K562 (cell line): ENCODE results near the gene TIGAR. TPM values are rescaled to one million over a fixed set of nuclear protein-coding genes. Genes with fewer than 3 reads are reported as not detected.

Experiments used
- ATAC-seq: fragments of 200-7000 bp; cut with Tn5 transposase; 3 replicates; pipeline ENCODE4 v1.9.1; 2020; ENCODE audit warnings: moderate library complexity
- BruUV-seq: library from RNA; stranded (reverse); fragments of 400-500 nt; replicated peaks from 2 replicates; lab custom pipeline; 2021; lab: Mats Ljungman, UMichigan
- CTCF ChIA-PET: fragments of 300-600 bp; formaldehyde crosslinking; extraction: SDS; loops from one replicate; lab custom pipeline; 2021; ENCODE audit warnings: low intra/inter-chr PET ratio; lab: Yijun Ruan, JAX
- POLR2A ChIA-PET: fragments of 300-600, 350-650 bp; sonication (Branson Sonifier 250); formaldehyde crosslinking; extraction: SDS; loops from one replicate; lab custom pipeline; 2021; ENCODE audit warnings: antibody characterized with exemption, inconsistent platforms; lab: Yijun Ruan, JAX
- DNase-seq, 4 experiments: peaks; one replicate each; pipeline versions ENCODE4 v3.0.0 to v3.0.0-alpha.2; 2011 to 2018; ENCODE audit warnings: low spot score in 3 of 4, mixed read lengths in 3 of 4; ENCODE audit errors: extremely low read depth in 1 of 4
- FAIRE-seq: peaks from 2 replicates; lab custom pipeline; 2011; peaks lifted over from hg19 to GRCh38; lab: Jason Lieb, UNC
- H2AFZ ChIP-seq: 2 replicates; pipeline ENCODE4 v1.6.0; 2011; ENCODE audit warnings: low read depth, low read length, control low read depth, inconsistent platforms
- H3K27ac ChIP-seq: fragments of 200-600 bp; 3 replicates; pipeline ENCODE4 v1.8.0; 2011; ENCODE audit warnings: low read depth, mild to moderate bottlenecking, control low read depth, inconsistent platforms, low read length, moderate library complexity, mixed read lengths; ENCODE audit errors: extremely low read depth
- H3K27me3 ChIP-seq, 2 experiments: fragments of 300-600 bp in 1 of 2; 2 replicates in 1 of 2; 3 replicates in 1 of 2; pipeline versions ENCODE4 v1.6.0 to v1.8.0; 2011; ENCODE audit warnings: inconsistent platforms in 2 of 2, low read length in 2 of 2, mild to moderate bottlenecking in 1 of 2, mixed read lengths in 1 of 2, moderate library complexity in 1 of 2; ENCODE audit not compliant: control insufficient read depth in 2 of 2, insufficient read depth in 2 of 2
- H3K36me3 ChIP-seq: fragments of 300-600 bp; 3 replicates; pipeline ENCODE4 v1.8.0; 2011; ENCODE audit warnings: mild to moderate bottlenecking, low read length, inconsistent platforms; ENCODE audit not compliant: control insufficient read depth, insufficient read depth
- H3K4me1 ChIP-seq, 2 experiments: fragments of 200-600 bp in 1 of 2; replicated peaks in 1 of 2; 2 replicates in 1 of 2; 3 replicates in 1 of 2; pipeline versions ENCODE4 v1.5.1 to v1.8.0; 2011; ENCODE audit warnings: inconsistent platforms in 2 of 2, low read length in 2 of 2, mild to moderate bottlenecking in 1 of 2, mixed read lengths in 1 of 2, moderate library complexity in 1 of 2; ENCODE audit not compliant: control insufficient read depth in 2 of 2, insufficient read depth in 2 of 2
- H3K4me2 ChIP-seq: 2 replicates; pipeline ENCODE4 v1.6.1; 2011; ENCODE audit warnings: low read length, control low read depth, inconsistent platforms, mixed read lengths; ENCODE audit not compliant: insufficient read depth
- H3K4me3 ChIP-seq: fragments of 200-600 bp; sonication (generic), shearing (Covaris generic); 2 replicates; pipeline ENCODE4 v1.5.1; 2016; ENCODE audit warnings: control low read depth, inconsistent platforms
- H3K79me2 ChIP-seq: fragments of 200-600 bp; 3 replicates; pipeline ENCODE4 v1.8.0; 2011; ENCODE audit warnings: low read length, inconsistent platforms; ENCODE audit not compliant: control insufficient read depth, insufficient read depth
- H3K9ac ChIP-seq, 2 experiments: 2 replicates each; pipeline versions ENCODE4 v1.6.0 to v1.6.1; 2011; ENCODE audit warnings: low read depth in 2 of 2, low read length in 2 of 2, control low read depth in 1 of 2, inconsistent platforms in 1 of 2, mild to moderate bottlenecking in 1 of 2, mixed read lengths in 1 of 2; ENCODE audit not compliant: insufficient read depth in 1 of 2
- H3K9me1 ChIP-seq: one replicate; pipeline ENCODE4 v1.6.0; 2011; ENCODE audit warnings: inconsistent platforms, mild to moderate bottlenecking, low read length, moderate library complexity; ENCODE audit not compliant: control insufficient read depth, insufficient read depth
- H3K9me3 ChIP-seq: replicated peaks from 2 replicates; pipeline ENCODE4 v1.5.1; 2011; ENCODE audit warnings: low read depth, low read length, inconsistent platforms; ENCODE audit not compliant: control insufficient read depth, insufficient read depth
- H4K20me1 ChIP-seq: replicated peaks from 2 replicates; pipeline ENCODE4 v1.6.1; 2011; ENCODE audit warnings: low read length, inconsistent platforms, mixed read lengths; ENCODE audit not compliant: control insufficient read depth, insufficient read depth
- KDM2B ChIP-seq: fragments of 250-450 bp; sonication (Bioruptor Pico); IDR thresholded peaks from 2 replicates; pipeline ENCODE4 v1.8.0; 2021; ENCODE audit warnings: mild to moderate bottlenecking, moderate library complexity
- NR2C1 ChIP-seq, 2 experiments: fragments of 450-650 bp; IDR thresholded peaks; 2 replicates each; pipeline ENCODE4 v1.6.1; 2017; ENCODE audit warnings: mild to moderate bottlenecking in 2 of 2, antibody characterized with exemption in 1 of 2, inconsistent platforms in 1 of 2, missing compliant biosample characterization in 1 of 2, missing genetic modification characterization in 1 of 2
- POU5F1 ChIP-seq: fragments of 150-350 bp; IDR thresholded peaks from 2 replicates; pipeline ENCODE4 v1.6.1; 2014; ENCODE audit warnings: borderline replicate concordance, low read length, low read depth, mild to moderate bottlenecking; ENCODE audit not compliant: partially characterized antibody
- RFX7 ChIP-seq: fragments of 250-450 bp; sonication (Bioruptor Pico); IDR thresholded peaks from 2 replicates; pipeline ENCODE4 v1.5.1; 2021; ENCODE audit warnings: mild to moderate bottlenecking
- ZNF232 ChIP-seq: sonication (generic); formaldehyde crosslinking; IDR thresholded peaks from 2 replicates; pipeline ENCODE4 v1.8.0; 2022; ENCODE audit warnings: mild to moderate bottlenecking, missing genetic modification reagents
- WGBS: fragments of 100-300 bp; shearing (Covaris generic); methylation state at CpG from one replicate; pipeline ENCODE4 v1.1.6; 2016; ENCODE audit warnings: low coverage, mixed read lengths; ENCODE audit not compliant: insufficient coverage; ENCODE audit errors: missing lambda C conversion rate; 5-methylcytosine and 5-hydroxymethylcytosine counted together
- in situ Hi-C: fragments of 300-500 bp; cut with MboI; formaldehyde crosslinking; loops from 4 replicates; pipeline ENCODE4 v1.15.0; 2018; ENCODE audit warnings: inconsistent platforms, mixed read lengths
- intact Hi-C: fragments of 100-400 bp; cut with micrococcal nuclease; formaldehyde crosslinking; loops from 2 replicates; pipeline ENCODE4 v1.14.2; 2022
- polyA plus RNA-seq, 8 experiments: library from polyadenylated mRNA; depleted of rRNA in 4 of 8; stranded (reverse) in 5 of 8; unstranded in 3 of 8; fragments of >200 nt; fragmentation: Nextera tagmentation in 2 of 8; fragmentation: Illumina TruSeq in 1 of 8; extraction: Ambion mirVana in 2 of 8; extraction: Trizol in 1 of 8; gene quantifications; 2 replicates each; pipeline versions ENCODE4 v1.2.1 to v1.2.3, GENCODE V29; 2011 to 2014; ENCODE audit warnings: inconsistent platforms in 1 of 8, missing spikeins in 1 of 8
- total RNA-seq, 7 experiments: library from RNA; depleted of rRNA in 6 of 7; stranded (reverse); fragments of >200 nt in 6 of 7; fragmentation: Illumina TruSeq in 2 of 7; extraction: Trizol in 2 of 7; gene quantifications; 2 replicates each; pipeline versions ENCODE4 v1.2.1 to v1.2.3, GENCODE V29; 2011 to 2021; ENCODE audit warnings: low replicate concordance in 1 of 7
- TF ChIP-seq, protein P1 (sequence below): fragments of 450-650 bp; IDR thresholded peaks from 2 replicates; pipeline ENCODE4 v1.6.1; 2014; ENCODE audit warnings: low read depth, mild to moderate bottlenecking, moderate library complexity, borderline replicate concordance
- TF ChIP-seq, protein P2 (sequence below), 3 experiments: IDR thresholded peaks in 2 of 3; conservative IDR thresholded peaks in 1 of 3; 2 replicates each; pipeline ENCODE4 v1.5.1; 2011 to 2012; ENCODE audit warnings: low read length in 3 of 3, mild to moderate bottlenecking in 3 of 3, control low read depth in 2 of 3, improper control_type of control experiment in 1 of 3, inconsistent platforms in 1 of 3, low read depth in 1 of 3, mixed read lengths in 1 of 3, moderate library complexity in 1 of 3; ENCODE audit not compliant: insufficient read depth in 2 of 3

Gene TIGAR
- total and polyA plus RNA-seq, 9 of the 15 experiments (the other 6 are each of a cell fraction or from before 2014, with no cell fraction given): 0.11 to 1.0 (median 0.53) TPM; not detected in 2

DNA sequence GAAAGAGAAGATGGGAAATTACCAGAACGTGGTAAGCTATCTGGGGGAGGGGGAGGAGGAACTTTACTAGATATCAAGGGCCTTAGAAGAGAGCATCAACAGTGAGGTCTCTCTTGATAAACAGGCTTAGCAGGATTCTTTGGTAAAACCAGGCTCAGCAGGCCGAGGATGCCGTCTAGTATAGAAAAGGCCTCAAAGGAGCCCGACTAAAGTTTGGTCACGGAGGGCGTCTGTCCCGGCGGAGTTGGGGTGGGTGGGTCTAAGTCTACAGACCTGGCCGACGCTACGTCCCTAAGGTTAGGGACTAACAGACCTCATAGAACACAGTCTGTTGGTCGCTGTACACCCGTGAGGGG, 538 bp upstream of the TIGAR start:
- intact Hi-C loops: no loop called here
- DNase-seq (no peak), ATAC-seq (no peak), FAIRE-seq (no peak)
- Histone ChIP-seq H3K4me2 (peak overlapping the region; percentile 16), H3K4me3 (no peak overlapping the region; the same call in 1 of the 2 replicates), H3K27ac (no peak overlapping the region), H3K9me1 (no peaks in the 10 kb centered on the region), H3K9me3 (no peaks in the 10 kb centered on the region), H3K4me1 (peaks cover 4 to 10% of the 10 kb centered on the region in 2 experiments; a peak in 3 of 5 replicates), H4K20me1 (0 out of 2 replicates have a peak, but pooled peaks cover 4% of the 10 kb centered on the region), H3K27me3 (peaks cover 0 to 4% of the 10 kb centered on the region in 2 experiments; a peak in 1 of 5 replicates), H3K79me2 (no peaks in the 10 kb centered on the region), H2AFZ (no peak overlapping the region), H3K9ac (no peak overlapping the region), H3K36me3 (no peaks in the 10 kb centered on the region)
- TF ChIP-seq, protein P1, sequence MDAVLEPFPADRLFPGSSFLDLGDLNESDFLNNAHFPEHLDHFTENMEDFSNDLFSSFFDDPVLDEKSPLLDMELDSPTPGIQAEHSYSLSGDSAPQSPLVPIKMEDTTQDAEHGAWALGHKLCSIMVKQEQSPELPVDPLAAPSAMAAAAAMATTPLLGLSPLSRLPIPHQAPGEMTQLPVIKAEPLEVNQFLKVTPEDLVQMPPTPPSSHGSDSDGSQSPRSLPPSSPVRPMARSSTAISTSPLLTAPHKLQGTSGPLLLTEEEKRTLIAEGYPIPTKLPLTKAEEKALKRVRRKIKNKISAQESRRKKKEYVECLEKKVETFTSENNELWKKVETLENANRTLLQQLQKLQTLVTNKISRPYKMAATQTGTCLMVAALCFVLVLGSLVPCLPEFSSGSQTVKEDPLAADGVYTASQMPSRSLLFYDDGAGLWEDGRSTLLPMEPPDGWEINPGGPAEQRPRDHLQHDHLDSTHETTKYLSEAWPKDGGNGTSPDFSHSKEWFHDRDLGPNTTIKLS: no peak
- 0 out of 2 replicates have a peak, but pooled peaks have one; percentile 20 for TF ChIP-seq KDM2B
- ChIA-PET POLR2A (interaction anchor here (1.1 kb wide), 1 partner anchor 211 kb away, joined by 3 read pairs; no protein-coding TSS in a partner anchor), CTCF (no interaction called here)
- 2% methylated on average over 8 of the region's 13 CpGs for WGBS
- no TSS peak for BruUV-seq
- in situ Hi-C loops: no loop called here

DNA sequence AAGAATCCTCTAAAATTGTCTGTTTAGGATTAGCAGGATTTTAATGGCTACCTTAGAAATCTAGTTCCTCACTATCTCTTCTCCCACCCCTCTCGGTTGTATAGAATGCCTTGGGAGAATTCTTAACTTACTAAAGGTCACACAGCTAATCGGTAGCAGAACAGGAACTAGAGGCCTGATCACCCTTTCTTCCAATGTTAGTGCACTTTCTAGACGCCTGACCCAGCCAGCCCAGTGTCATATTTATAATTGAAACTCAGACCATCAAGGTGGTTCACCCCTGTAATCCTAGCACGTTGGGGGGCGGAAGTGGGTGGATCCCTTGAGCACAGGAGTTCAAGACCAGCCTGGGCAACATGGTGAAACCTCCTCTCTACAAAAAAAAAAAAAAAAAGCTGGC, 1.7 kb downstream of the TIGAR start:
- H2AFZ ChIP-seq: no peak overlapping the region
- ChIA-PET POLR2A (interaction anchor here (0.8 kb wide), 1 partner anchor 1840 kb away, joined by 3 read pairs; no protein-coding TSS in a partner anchor), CTCF (no interaction called here)
- H3K4me1 ChIP-seq: peaks cover 4 to 10% of the 10 kb centered on the region in 2 experiments; a peak in 3 of 5 replicates
- no peak overlapping the region for H3K4me2 ChIP-seq
- no peak overlapping the region for H3K9ac ChIP-seq
- no peaks in the 10 kb centered on the region for H3K9me1 ChIP-seq
- H3K27ac ChIP-seq: no peak overlapping the region
- TF ChIP-seq RFX7 (CRISPR knock-in tag): no peak
- no peak for TF ChIP-seq NR2C1 (IDR thresholded peaks at IDR 0.05)
- TF ChIP-seq NR2C1 (tag; IDR thresholded peaks at IDR 0.05): no peak
- no peak for TF ChIP-seq POU5F1
- TF ChIP-seq, protein P2, sequence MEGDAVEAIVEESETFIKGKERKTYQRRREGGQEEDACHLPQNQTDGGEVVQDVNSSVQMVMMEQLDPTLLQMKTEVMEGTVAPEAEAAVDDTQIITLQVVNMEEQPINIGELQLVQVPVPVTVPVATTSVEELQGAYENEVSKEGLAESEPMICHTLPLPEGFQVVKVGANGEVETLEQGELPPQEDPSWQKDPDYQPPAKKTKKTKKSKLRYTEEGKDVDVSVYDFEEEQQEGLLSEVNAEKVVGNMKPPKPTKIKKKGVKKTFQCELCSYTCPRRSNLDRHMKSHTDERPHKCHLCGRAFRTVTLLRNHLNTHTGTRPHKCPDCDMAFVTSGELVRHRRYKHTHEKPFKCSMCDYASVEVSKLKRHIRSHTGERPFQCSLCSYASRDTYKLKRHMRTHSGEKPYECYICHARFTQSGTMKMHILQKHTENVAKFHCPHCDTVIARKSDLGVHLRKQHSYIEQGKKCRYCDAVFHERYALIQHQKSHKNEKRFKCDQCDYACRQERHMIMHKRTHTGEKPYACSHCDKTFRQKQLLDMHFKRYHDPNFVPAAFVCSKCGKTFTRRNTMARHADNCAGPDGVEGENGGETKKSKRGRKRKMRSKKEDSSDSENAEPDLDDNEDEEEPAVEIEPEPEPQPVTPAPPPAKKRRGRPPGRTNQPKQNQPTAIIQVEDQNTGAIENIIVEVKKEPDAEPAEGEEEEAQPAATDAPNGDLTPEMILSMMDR (IDR thresholded peaks at IDR 0.05 in 2 of 3, conservative IDR thresholded peaks at IDR 0.05 in 1 of 3; ENCODE audit: insufficient read depth in 2 of 3, low read depth in 1 of 3, low read length in 3 of 3): no peak
- no peak for TF ChIP-seq ZNF232
- 0 out of 2 replicates have a peak, but pooled peaks cover 4% of the 10 kb centered on the region for H4K20me1 ChIP-seq
- intact Hi-C loops: no loop called here
- FAIRE-seq (no peak), ATAC-seq (no peak), DNase-seq (no peak)
- no TSS peak for BruUV-seq
- in situ Hi-C loops: no loop called here
- H3K36me3 ChIP-seq: no peaks in the 10 kb centered on the region
- no peaks in the 10 kb centered on the region for H3K9me3 ChIP-seq
- no peaks in the 10 kb centered on the region for H3K79me2 ChIP-seq
- H3K4me3 ChIP-seq: no peak overlapping the region
- peaks cover 0 to 4% of the 10 kb centered on the region in 2 experiments; a peak in 1 of 5 replicates for H3K27me3 ChIP-seq
- WGBS: 9% methylated on average over 5 of the region's 5 CpGs
